Ovary (tissue), 3 donors: ENCODE measurements around the gene EPM2A.

ENCODE experiments used
- EP300 ChIP-seq: sonication (generic); formaldehyde crosslinking; IDR thresholded peaks from one replicate; pipeline ENCODE4 v1.6.1; 2017; ENCODE audit warnings: antibody characterized with exemption
- TF ChIP-seq, protein P1 (sequence below), 3 donors: fragments of 450-650 bp in 2 of 3; fragments of 200-600 bp in 1 of 3; IDR thresholded peaks; one replicate each; pipeline versions ENCODE4 v1.5.1 to v1.8.0; 2016 to 2022; ENCODE audit warnings: antibody characterized with exemption in 3 of 3, mild to moderate bottlenecking in 1 of 3
- donor health status: DM: no; HTN: no; CAD: no.

DNA sequence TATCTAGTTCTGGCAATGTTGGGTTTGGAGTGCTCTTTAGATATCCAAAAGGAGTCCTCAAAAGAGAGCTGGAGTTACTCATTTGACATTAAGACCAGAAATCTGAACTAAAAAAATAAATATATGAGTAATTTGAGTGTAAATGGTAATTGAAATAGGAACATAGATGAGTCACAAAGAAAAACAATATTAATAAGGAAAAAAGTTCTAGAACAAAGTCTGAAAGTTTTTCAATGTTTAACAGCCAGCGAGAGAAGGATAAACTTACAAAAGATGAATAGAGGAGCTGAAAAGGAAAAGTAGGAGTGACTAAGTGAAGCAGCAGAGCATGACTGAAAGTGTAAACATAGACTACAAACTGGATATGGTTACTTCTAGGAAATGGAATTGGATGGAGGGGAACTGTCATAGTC, 46.8 kb downstream of the EPM2A start:
- TF ChIP-seq, protein P1, sequence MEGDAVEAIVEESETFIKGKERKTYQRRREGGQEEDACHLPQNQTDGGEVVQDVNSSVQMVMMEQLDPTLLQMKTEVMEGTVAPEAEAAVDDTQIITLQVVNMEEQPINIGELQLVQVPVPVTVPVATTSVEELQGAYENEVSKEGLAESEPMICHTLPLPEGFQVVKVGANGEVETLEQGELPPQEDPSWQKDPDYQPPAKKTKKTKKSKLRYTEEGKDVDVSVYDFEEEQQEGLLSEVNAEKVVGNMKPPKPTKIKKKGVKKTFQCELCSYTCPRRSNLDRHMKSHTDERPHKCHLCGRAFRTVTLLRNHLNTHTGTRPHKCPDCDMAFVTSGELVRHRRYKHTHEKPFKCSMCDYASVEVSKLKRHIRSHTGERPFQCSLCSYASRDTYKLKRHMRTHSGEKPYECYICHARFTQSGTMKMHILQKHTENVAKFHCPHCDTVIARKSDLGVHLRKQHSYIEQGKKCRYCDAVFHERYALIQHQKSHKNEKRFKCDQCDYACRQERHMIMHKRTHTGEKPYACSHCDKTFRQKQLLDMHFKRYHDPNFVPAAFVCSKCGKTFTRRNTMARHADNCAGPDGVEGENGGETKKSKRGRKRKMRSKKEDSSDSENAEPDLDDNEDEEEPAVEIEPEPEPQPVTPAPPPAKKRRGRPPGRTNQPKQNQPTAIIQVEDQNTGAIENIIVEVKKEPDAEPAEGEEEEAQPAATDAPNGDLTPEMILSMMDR (IDR thresholded peaks at IDR 0.05), result no peak
- TF ChIP-seq EP300, result no peak
